GM12892 (cell line): ENCODE results near the gene GSG1.

Experiments
- DNase-seq: peaks from one replicate; pipeline ENCODE4 v3.0.0; 2011; ENCODE audit not compliant: insufficient read length
- FAIRE-seq: peaks from 2 replicates; lab custom pipeline; 2011; peaks lifted over from hg19 to GRCh38; lab: Jason Lieb, UNC
- POLR2A ChIP-seq: IDR thresholded peaks from 2 replicates; pipeline ENCODE4 v1.6.1; 2011; ENCODE audit warnings: low read depth, low read length, control low read depth
- POLR2AphosphoS5 ChIP-seq: IDR thresholded peaks from 2 replicates; pipeline ENCODE4 v1.6.1; 2011; ENCODE audit warnings: low read depth, low read length, control low read depth
- TAF1 ChIP-seq: IDR thresholded peaks from 2 replicates; pipeline ENCODE4 v1.6.1; 2011; ENCODE audit warnings: low read depth, mild to moderate bottlenecking, control low read depth, low read length, borderline replicate concordance

Gene GSG1

GRCh38 chr12:13135371-13136178, 32.1 kb upstream of the GSG1 start:
- TF ChIP-seq TAF1 (no peak), POLR2AphosphoS5 (no peak), POLR2A (no peak)

DNA sequence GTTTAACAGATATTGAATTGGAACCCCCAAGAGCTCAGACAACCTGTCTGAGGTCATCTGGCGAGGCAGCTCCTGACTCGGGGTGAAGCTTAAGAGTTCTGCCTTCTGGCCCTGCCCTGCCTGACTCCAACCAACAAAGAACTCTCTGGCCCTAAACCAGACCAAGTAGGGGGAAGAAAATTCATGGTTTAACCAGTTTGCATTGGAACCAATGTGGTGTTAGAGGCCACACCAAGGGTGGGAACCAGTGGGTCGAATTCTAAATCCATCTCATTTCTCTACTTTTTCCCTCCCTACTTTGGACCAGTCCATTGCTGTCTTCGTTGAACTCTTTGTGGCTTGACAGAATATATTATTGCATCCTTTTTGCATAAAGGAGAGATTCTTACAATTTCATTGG, 30.4 kb upstream of the GSG1 start:
- no peak for TF ChIP-seq POLR2A
- no peak for TF ChIP-seq POLR2AphosphoS5
- TF ChIP-seq TAF1: no peak
- no peak for FAIRE-seq
- no peak for DNase-seq

More at GRCh38 chr12:13135371-13136178, 32.1 kb upstream of the GSG1 start:
- DNase-seq (no peak), FAIRE-seq (no peak)

DNA sequence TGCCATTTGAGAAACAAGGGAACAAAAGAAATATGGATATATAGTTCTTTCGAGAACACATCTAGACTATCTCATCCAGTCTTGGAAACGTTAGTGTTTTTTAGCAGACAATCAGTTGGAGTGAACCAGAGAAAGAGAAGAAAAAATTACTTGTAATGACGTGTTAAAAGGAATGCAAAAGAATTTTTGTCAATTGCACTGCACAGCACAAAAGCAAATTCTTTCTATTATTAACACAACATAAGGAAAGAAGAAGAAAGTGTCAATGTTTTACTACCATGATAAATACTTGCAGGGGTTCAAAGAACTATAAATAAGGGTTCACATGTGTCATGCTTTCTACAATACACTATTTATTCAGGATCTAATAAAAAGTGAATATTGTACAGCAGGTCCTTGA, 27.5 kb upstream of the GSG1 start:
- FAIRE-seq (no peak), DNase-seq (no peak)
- TF ChIP-seq POLR2A: no peak
- TF ChIP-seq TAF1: no peak
- TF ChIP-seq POLR2AphosphoS5: no peak

- DNase-seq (no peak), FAIRE-seq (no peak)
- no peak for TF ChIP-seq POLR2AphosphoS5
- no peak for TF ChIP-seq TAF1
Observed at GRCh38 chr12:13128291-13128965, 25.0 kb upstream of the GSG1 start.

DNA sequence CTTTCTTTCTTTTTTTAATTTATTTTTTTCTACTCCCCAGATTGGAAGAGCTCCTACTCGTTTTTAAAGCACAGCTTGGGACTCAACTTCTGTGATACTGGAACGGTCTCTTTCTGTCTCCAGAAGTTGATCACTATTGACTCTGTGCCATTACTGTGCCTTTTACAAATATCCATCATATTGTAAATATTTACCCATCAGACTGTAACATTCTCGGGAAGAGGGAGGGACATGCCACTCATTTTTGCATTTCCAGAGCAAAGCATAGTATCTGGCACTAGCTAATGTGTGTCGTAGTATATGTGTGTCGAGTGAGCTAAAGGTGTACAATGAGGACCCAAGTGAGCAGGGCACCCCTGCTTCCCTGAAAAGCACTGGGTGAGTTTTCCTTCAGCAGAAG, 24.0 kb upstream of the GSG1 start:
- FAIRE-seq: no peak
- no peak for DNase-seq
- TF ChIP-seq POLR2AphosphoS5 (no peak), TAF1 (no peak), POLR2A (no peak)

- FAIRE-seq (no peak), DNase-seq (no peak)
- TF ChIP-seq POLR2A: no peak
- TF ChIP-seq POLR2AphosphoS5: no peak
- TF ChIP-seq TAF1: no peak
Observed at GRCh38 chr12:13126494-13126893, 23.0 kb upstream of the GSG1 start.

DNA sequence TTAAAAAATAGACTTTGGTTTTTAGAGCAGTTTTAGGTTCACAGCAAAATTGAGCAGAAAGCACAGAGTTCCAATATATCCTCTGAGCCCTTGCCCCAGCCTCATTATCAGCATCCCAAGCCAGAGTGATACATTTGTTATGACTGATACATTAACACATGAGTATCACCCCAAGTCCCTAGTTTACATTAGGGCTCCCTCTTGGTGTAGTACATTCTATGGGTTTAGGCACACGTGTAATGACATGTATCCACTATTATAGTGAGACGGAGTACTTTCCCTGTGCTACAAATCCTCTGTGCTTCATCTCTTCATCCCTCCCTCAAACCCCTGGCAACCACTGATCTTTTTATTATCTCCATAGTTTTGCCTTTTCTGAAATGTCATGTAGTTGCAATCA, 22.5 kb upstream of the GSG1 start:
- no peak for TF ChIP-seq POLR2A
- TF ChIP-seq POLR2AphosphoS5: no peak
- no peak for TF ChIP-seq TAF1
- FAIRE-seq: no peak

GRCh38 chr12:13124656-13125505, 21.4 kb upstream of the GSG1 start:
- no peak for FAIRE-seq
- TF ChIP-seq POLR2AphosphoS5 (no peak), TAF1 (no peak), POLR2A (no peak)
- DNase-seq: no peak

More for the DNA sequence above, 22.5 kb upstream of the GSG1 start:
- no peak for DNase-seq

- FAIRE-seq (no peak), DNase-seq (no peak)
- TF ChIP-seq TAF1: no peak
- TF ChIP-seq POLR2AphosphoS5: no peak
- no peak for TF ChIP-seq POLR2A
Observed at GRCh38 chr12:13121568-13121967, 18.1 kb upstream of the GSG1 start.

GRCh38 chr12:13120413-13120812, 16.9 kb upstream of the GSG1 start:
- TF ChIP-seq POLR2A (no peak), TAF1 (no peak), POLR2AphosphoS5 (no peak)
- DNase-seq (no peak), FAIRE-seq (no peak)

DNA sequence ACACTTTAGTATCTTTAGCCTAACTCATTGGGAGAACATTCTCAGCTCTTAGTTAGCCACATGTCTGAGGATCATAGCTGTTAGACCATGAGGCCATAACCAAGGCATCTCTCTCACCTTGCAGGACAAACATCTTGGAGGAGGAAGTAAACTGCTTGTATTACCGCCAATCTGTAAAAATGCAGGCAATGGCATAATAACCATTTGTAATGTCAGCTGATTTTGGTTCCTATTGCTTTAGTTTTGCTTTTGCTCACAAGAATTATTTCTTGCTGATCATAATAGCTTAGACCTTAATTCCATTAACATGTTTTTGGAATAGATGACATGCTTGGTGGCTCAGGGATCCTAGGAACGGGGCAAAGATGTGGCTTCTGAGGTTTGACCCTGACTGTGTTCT, 16.4 kb upstream of the GSG1 start:
- no peak for FAIRE-seq
- DNase-seq: no peak
- TF ChIP-seq POLR2A: no peak
- no peak for TF ChIP-seq TAF1
- TF ChIP-seq POLR2AphosphoS5: no peak
